Sigmoid colon (tissue), 7 donors: ENCODE results near the gene ZFP92. TPM values are rescaled to one million over a fixed set of nuclear protein-coding genes. Genes with fewer than 3 reads are reported as not detected.
A peak's percentile ranks its signal among the peaks of the same experiment; 100 is the strongest.

ENCODE experiments used
- DNase-seq: peaks from one replicate; pipeline ENCODE4 v3.0.0-alpha.2; 2019
- H3K27ac ChIP-seq, 4 donors: fragments of 200-600 bp; sonication (generic); one replicate each; pipeline ENCODE4 v1.5.1; 2016 to 2019; ENCODE audit warnings: mild to moderate bottlenecking in 1 of 4
- H3K27me3 ChIP-seq, 3 donors: fragments of 200-600 bp; sonication (generic); one replicate each; pipeline ENCODE4 v1.5.1; 2019; ENCODE audit warnings: mild to moderate bottlenecking in 1 of 3
- H3K36me3 ChIP-seq, 4 donors: fragments of 200-600 bp; sonication (generic); one replicate each; pipeline ENCODE4 v1.5.1; 2016 to 2019
- H3K4me1 ChIP-seq, 4 donors: fragments of 200-600 bp; sonication (generic); one replicate each; pipeline ENCODE4 v1.5.1; 2017 to 2019
- H3K4me3 ChIP-seq, 4 donors: fragments of 200-600 bp; sonication (generic); one replicate each; pipeline ENCODE4 v1.5.1; 2017 to 2019; ENCODE audit warnings: mild to moderate bottlenecking in 2 of 4, moderate library complexity in 1 of 4
- H3K9me3 ChIP-seq, 4 donors: fragments of 200-600 bp in 3 of 4; sonication (generic) in 3 of 4; one replicate each; pipeline versions ENCODE4 v1.5.1 to v1.6.1; 2013 to 2019
- CTCF ChIP-seq, 4 experiments: fragments of 450-650 bp in 3 of 4; fragments of 200-600 bp in 1 of 4; IDR thresholded peaks; one replicate each; pipeline ENCODE4 v1.5.1; 2016 to 2019; ENCODE audit warnings: antibody characterized with exemption in 4 of 4, mild to moderate bottlenecking in 3 of 4, moderate library complexity in 2 of 4
- EP300 ChIP-seq, 4 donors: sonication (generic); formaldehyde crosslinking; IDR thresholded peaks; one replicate each; pipeline ENCODE4 v1.6.1; 2017; ENCODE audit warnings: antibody characterized with exemption in 4 of 4
- POLR2A ChIP-seq, 2 donors: fragments of 450-650 bp; IDR thresholded peaks; one replicate each; pipeline ENCODE4 v1.6.1; 2016; ENCODE audit warnings: antibody characterized with exemption in 2 of 2, mild to moderate bottlenecking in 2 of 2, moderate library complexity in 2 of 2
- POLR2AphosphoS5 ChIP-seq, 4 donors: sonication (generic); formaldehyde crosslinking; IDR thresholded peaks; one replicate each; pipeline ENCODE4 v1.6.1; 2017; ENCODE audit warnings: antibody characterized with exemption in 4 of 4
- WGBS, 2 donors: extraction: QIAGEN DNeasy Blood & Tissue Kit; methylation state at CpG; one replicate each; pipeline ENCODE4 v1.1.7; 2013; 5-methylcytosine and 5-hydroxymethylcytosine counted together
- intact Hi-C: fragments of 100-400 bp; cut with DNase I; formaldehyde crosslinking; loops from one replicate; pipeline ENCODE4 v1.15.1; 2023
- polyA plus RNA-seq, 3 donors: library from polyadenylated mRNA; stranded (reverse); fragments of 200-250 nt; gene quantifications; one replicate each; pipeline ENCODE4 v1.2.3, GENCODE V29; 2013
- total RNA-seq, 4 donors: library from RNA; depleted of rRNA; stranded (reverse); fragments of >200 nt; gene quantifications; one replicate each; pipeline ENCODE4 v1.1.0, GENCODE V29; 2016
- donor health status: healthy with polysubstance abuse.
- donor health status: Bipolar disorder and iron deficiency.
- donor health status: healthy.

ZFP92 gene
- total RNA-seq (1 to 10 TPM in 3 of 4 donors, under 1 TPM in 1; 0.71 to 2.2 (median 2.0) TPM), polyA plus RNA-seq (under 1 TPM in 1 of 3 donors, not detected in 2; 0.35 TPM)

GRCh38 chrX:153411255-153411987, at the start of gene ZFP92:
Gene ZFP92, plus strand, starts transcription at chrX:153411472. Its CDS starts 6,851 bp downstream, at chrX:153418323.
- peak within 1 kb of the TSS; percentile 43 to 60 (median 52) for H3K4me3 ChIP-seq
- H3K36me3 ChIP-seq: no peaks in the 10 kb centered on the region
- DNase-seq: no peak
- no peaks in the 10 kb centered on the region for H3K9me3 ChIP-seq
- 1% methylated on average over 75 of the region's 75 CpGs for WGBS, 2 donors
- no peaks in the 10 kb centered on the region for H3K27me3 ChIP-seq
- intact Hi-C loops: no loop called here
- no peak for TF ChIP-seq EP300 (IDR thresholded peaks at IDR 0.05)
- no peak for TF ChIP-seq POLR2A (IDR thresholded peaks at IDR 0.05)
- no peak for TF ChIP-seq POLR2AphosphoS5 (IDR thresholded peaks at IDR 0.05)
- TF ChIP-seq CTCF (IDR thresholded peaks at IDR 0.05): no peak
- peak within 1 kb of the TSS; percentile 9 to 50 (median 22) for H3K27ac ChIP-seq
- peaks cover 0 to 14% (median 5%) of the 10 kb centered on the region in 4 donors for H3K4me1 ChIP-seq

GRCh38 chrX:153361781-153362397, 49.4 kb upstream of the ZFP92 start:
- TF ChIP-seq EP300 (IDR thresholded peaks at IDR 0.05) (no peak), POLR2AphosphoS5 (IDR thresholded peaks at IDR 0.05) (no peak), POLR2A (IDR thresholded peaks at IDR 0.05) (no peak), CTCF (IDR thresholded peaks at IDR 0.05) (no peak)
- WGBS, 2 donors: 53 to 66% methylated on average over 2 of the region's 2 CpGs
- Histone ChIP-seq H3K36me3 (no peaks in the 10 kb centered on the region), H3K27ac (no peak overlapping the region), H3K27me3 (no peaks in the 10 kb centered on the region), H3K4me1 (no peaks in the 10 kb centered on the region), H3K4me3 (no peak overlapping the region), H3K9me3 (no peaks in the 10 kb centered on the region)
- DNase-seq: no peak
- intact Hi-C loops: no loop called here

- TF ChIP-seq POLR2A (IDR thresholded peaks at IDR 0.05) (no peak), CTCF (IDR thresholded peaks at IDR 0.05) (no peak), EP300 (IDR thresholded peaks at IDR 0.05) (no peak), POLR2AphosphoS5 (IDR thresholded peaks at IDR 0.05) (no peak)
- intact Hi-C loops: no loop called here
- Histone ChIP-seq H3K4me1 (no peaks in the 10 kb centered on the region), H3K27me3 (no peaks in the 10 kb centered on the region), H3K27ac (no peak overlapping the region), H3K36me3 (no peaks in the 10 kb centered on the region), H3K9me3 (no peaks in the 10 kb centered on the region), H3K4me3 (no peak overlapping the region)
- 77 to 84% methylated on average over 4 of the region's 4 CpGs for WGBS, 2 donors
- DNase-seq: no peak
Measured at GRCh38 chrX:153365670-153366069, 45.6 kb upstream of the ZFP92 start.

GRCh38 chrX:153366119-153366518, 45.2 kb upstream of the ZFP92 start:
- TF ChIP-seq CTCF (IDR thresholded peaks at IDR 0.05) (no peak), POLR2A (IDR thresholded peaks at IDR 0.05) (no peak)
- no peaks in the 10 kb centered on the region for H3K4me1 ChIP-seq
- no peaks in the 10 kb centered on the region for H3K27me3 ChIP-seq
- no peak overlapping the region for H3K4me3 ChIP-seq
- intact Hi-C loops: no loop called here
- no peak overlapping the region for H3K27ac ChIP-seq
- H3K9me3 ChIP-seq: no peaks in the 10 kb centered on the region
- no peaks in the 10 kb centered on the region for H3K36me3 ChIP-seq
- no peak for DNase-seq
- 77 to 82% methylated on average over 3 of the region's 3 CpGs for WGBS, 2 donors
